ENCODE data around the gene ELP5. TPM values are rescaled to one million over a fixed set of nuclear protein-coding genes. Genes with fewer than 3 reads are reported as not detected.

The ELP5 gene
- total RNA-seq, 1 experiment from 2014 or later: 49.6 TPM

DNA sequence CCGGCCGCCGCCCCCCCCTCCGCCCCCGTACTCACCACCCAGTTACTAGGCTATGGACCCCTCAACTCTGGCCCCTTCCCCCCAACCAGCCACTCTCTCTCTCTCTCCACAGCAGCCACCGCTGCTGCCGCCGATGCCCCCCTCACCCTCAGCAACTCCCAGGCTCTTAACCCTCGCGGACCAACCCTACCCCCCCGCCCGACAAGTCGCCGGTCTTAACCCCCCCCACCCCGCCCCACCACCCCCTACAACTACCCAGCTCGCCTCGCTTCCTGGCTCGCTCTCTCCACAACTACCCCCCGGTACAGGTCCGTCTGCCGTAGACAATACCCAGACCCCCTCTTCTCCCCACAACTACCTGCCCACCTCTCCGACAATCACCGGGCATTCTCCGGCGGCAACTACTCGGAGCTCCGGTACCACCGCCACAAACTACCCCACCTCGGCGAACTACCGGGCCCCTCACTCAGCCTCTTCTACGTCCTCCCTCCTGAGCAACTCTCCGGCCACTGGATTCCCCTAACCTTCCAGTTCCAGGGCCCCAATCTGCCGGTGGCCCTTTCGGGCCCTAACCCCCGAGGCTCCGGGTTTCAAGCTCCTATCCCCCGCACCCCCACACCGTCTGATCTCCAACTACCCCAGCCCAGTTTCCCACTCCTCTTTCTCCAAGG, 13.5 kb upstream of the ELP5 start:
- Histone ChIP-seq H2BK12ac (ENCODE audit: insufficient read length, low read depth, low read length) (no peak overlapping the region), H4K5ac (ENCODE audit: insufficient read length, low read depth, low read length) (no peak overlapping the region), H2BK15ac (ENCODE audit: low read depth, low read length) (no peak overlapping the region), H3K14ac (ENCODE audit: insufficient read depth, low read length) (peak overlapping the region; percentile 66), H2AFZ (ENCODE audit: low read length) (no peak overlapping the region), H2BK5ac (ENCODE audit: insufficient read length, low read length) (no peak overlapping the region), H3K4me2 (ENCODE audit: insufficient read depth, insufficient read length, low read length) (peak overlapping the region; percentile 53), H3K79me2 (ENCODE audit: insufficient read depth, low read length) (peaks cover 9% of the 10 kb centered on the region; the same call in 1 of the 2 replicates), H4K20me1 (ENCODE audit: control insufficient read depth, insufficient read depth, insufficient read length) (no peaks in the 10 kb centered on the region), H3K4me1 (ENCODE audit: insufficient read depth, low read length) (no peaks in the 10 kb centered on the region), H3K9ac (ENCODE audit: extremely low read depth, insufficient read length, low read length) (peak overlapping the region; percentile 72), H3K23me2 (ENCODE audit: insufficient read length, low read depth, low read length, poor library complexity, severe bottlenecking) (peaks cover 11% of the 10 kb centered on the region), H3K23ac (ENCODE audit: insufficient read length, low read depth, low read length) (no peak overlapping the region), H3K18ac (ENCODE audit: insufficient read length, low read depth, low read length) (peak overlapping the region; percentile 51), H2BK120ac (ENCODE audit: low read depth, low read length, poor library complexity, severe bottlenecking) (no peak overlapping the region), H3K27me3 (ENCODE audit: insufficient read depth, low read length) (no peaks in the 10 kb centered on the region), H3K79me1 (ENCODE audit: insufficient read depth, low read depth, low read length, poor library complexity, severe bottlenecking) (peaks cover 9% of the 10 kb centered on the region), H3K9me3 (ENCODE audit: control insufficient read depth, low read depth, low read length) (no peaks in the 10 kb centered on the region), H3K56ac (ENCODE audit: insufficient read length, low read depth, low read length) (no peak overlapping the region), H2AK5ac (ENCODE audit: insufficient read length, low read length) (no peak overlapping the region), H4K91ac (ENCODE audit: insufficient read length, low read depth, low read length) (no peak overlapping the region), H3K4ac (ENCODE audit: low read depth, low read length) (no peak overlapping the region), H4K8ac (replicated peaks; ENCODE audit: insufficient read length, low read depth, low read length) (no peak overlapping the region), H2BK20ac (ENCODE audit: low read depth, low read length, poor library complexity, severe bottlenecking) (no peak overlapping the region), H3K27ac (ENCODE audit: insufficient read length, low read depth, low read length) (no peak overlapping the region), H3T11ph (ENCODE audit: low read length) (no peak overlapping the region)
- Mint-ChIP-seq H3K4me1 (peaks cover 42 to 55% of the 10 kb centered on the region in 2 experiments), H3K9me3 (peaks cover 0 to 2% of the 10 kb centered on the region in 2 experiments; a peak in 2 of 5 replicates), H3K27me3 (ENCODE audit: low read depth) (no peaks in the 10 kb centered on the region; the same call in 1 of the 2 replicates), H3K4me3 (peak overlapping the region; percentile 95 to 97), H3K27ac (peak overlapping the region; percentile 95 to 99 (median 97); a peak in 6 of 7 replicates), H3K36me3 (ENCODE audit: insufficient read depth in 1 of 3, low read depth in 3 of 3) (peaks cover 33 to 59% (median 49%) of the 10 kb centered on the region in 3 experiments)
- TF ChIP-seq, protein P1, sequence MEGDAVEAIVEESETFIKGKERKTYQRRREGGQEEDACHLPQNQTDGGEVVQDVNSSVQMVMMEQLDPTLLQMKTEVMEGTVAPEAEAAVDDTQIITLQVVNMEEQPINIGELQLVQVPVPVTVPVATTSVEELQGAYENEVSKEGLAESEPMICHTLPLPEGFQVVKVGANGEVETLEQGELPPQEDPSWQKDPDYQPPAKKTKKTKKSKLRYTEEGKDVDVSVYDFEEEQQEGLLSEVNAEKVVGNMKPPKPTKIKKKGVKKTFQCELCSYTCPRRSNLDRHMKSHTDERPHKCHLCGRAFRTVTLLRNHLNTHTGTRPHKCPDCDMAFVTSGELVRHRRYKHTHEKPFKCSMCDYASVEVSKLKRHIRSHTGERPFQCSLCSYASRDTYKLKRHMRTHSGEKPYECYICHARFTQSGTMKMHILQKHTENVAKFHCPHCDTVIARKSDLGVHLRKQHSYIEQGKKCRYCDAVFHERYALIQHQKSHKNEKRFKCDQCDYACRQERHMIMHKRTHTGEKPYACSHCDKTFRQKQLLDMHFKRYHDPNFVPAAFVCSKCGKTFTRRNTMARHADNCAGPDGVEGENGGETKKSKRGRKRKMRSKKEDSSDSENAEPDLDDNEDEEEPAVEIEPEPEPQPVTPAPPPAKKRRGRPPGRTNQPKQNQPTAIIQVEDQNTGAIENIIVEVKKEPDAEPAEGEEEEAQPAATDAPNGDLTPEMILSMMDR (conservative IDR thresholded peaks at IDR 0.05): no peak
- WGBS (ENCODE audit: extremely low coverage, insufficient read length, low lambda C conversion rate): no CpG with 5 or more reads among the region's 39 CpGs
- peak; percentile 58 for DNase-seq
